RWPE2 (cell line): ENCODE data around the gene SMTNL2.
A peak's percentile ranks its signal among the peaks of the same experiment; 100 is the strongest.

Source experiments
- ATAC-seq: fragments of 200-7000 bp; cut with Tn5 transposase; 3 replicates; pipeline ENCODE4 v1.9.1; 2021; ENCODE audit warnings: low read depth
- DNase-seq: peaks from one replicate; pipeline ENCODE4 v3.0.0-alpha.2; 2020; ENCODE audit warnings: low spot score
- H3K27ac ChIP-seq: fragments of 450-650 bp; 2 replicates; pipeline ENCODE4 v1.5.1; 2017; ENCODE audit warnings: mild to moderate bottlenecking; ENCODE audit not compliant: poor library complexity, severe bottlenecking
- H3K27me3 ChIP-seq: fragments of 250-450 bp; sonication (Bioruptor Pico); 2 replicates; pipeline ENCODE4 v1.5.1; 2021; ENCODE audit warnings: mild to moderate bottlenecking, moderate library complexity; ENCODE audit not compliant: insufficient read depth, poor library complexity, severe bottlenecking
- H3K36me3 ChIP-seq: fragments of 250-450 bp; sonication (Bioruptor Pico); 2 replicates; pipeline ENCODE4 v1.5.1; 2020; ENCODE audit warnings: low read depth, mild to moderate bottlenecking, moderate library complexity
- H3K4me1 ChIP-seq: fragments of 250-450 bp; sonication (Bioruptor Pico); 2 replicates; pipeline ENCODE4 v1.5.1; 2021; ENCODE audit warnings: mild to moderate bottlenecking, moderate library complexity; ENCODE audit not compliant: insufficient read depth, poor library complexity, severe bottlenecking
- H3K4me3 ChIP-seq: fragments of 250-450 bp; sonication (Bioruptor Pico); 2 replicates; pipeline ENCODE4 v1.5.1; 2021; ENCODE audit warnings: mild to moderate bottlenecking, moderate library complexity; ENCODE audit not compliant: severe bottlenecking
- H3K9me3 ChIP-seq: fragments of 250-450 bp; sonication (Bioruptor Pico); 2 replicates; pipeline ENCODE4 v1.5.1; 2021; ENCODE audit warnings: mild to moderate bottlenecking, moderate library complexity; ENCODE audit not compliant: severe bottlenecking
- TF ChIP-seq, protein P1 (sequence below): fragments of 450-650 bp; IDR thresholded peaks from one replicate; pipeline ENCODE4 v1.5.1; 2017; ENCODE audit warnings: mild to moderate bottlenecking, moderate library complexity; ENCODE audit not compliant: poor library complexity, severe bottlenecking

SMTNL2 gene

DNA sequence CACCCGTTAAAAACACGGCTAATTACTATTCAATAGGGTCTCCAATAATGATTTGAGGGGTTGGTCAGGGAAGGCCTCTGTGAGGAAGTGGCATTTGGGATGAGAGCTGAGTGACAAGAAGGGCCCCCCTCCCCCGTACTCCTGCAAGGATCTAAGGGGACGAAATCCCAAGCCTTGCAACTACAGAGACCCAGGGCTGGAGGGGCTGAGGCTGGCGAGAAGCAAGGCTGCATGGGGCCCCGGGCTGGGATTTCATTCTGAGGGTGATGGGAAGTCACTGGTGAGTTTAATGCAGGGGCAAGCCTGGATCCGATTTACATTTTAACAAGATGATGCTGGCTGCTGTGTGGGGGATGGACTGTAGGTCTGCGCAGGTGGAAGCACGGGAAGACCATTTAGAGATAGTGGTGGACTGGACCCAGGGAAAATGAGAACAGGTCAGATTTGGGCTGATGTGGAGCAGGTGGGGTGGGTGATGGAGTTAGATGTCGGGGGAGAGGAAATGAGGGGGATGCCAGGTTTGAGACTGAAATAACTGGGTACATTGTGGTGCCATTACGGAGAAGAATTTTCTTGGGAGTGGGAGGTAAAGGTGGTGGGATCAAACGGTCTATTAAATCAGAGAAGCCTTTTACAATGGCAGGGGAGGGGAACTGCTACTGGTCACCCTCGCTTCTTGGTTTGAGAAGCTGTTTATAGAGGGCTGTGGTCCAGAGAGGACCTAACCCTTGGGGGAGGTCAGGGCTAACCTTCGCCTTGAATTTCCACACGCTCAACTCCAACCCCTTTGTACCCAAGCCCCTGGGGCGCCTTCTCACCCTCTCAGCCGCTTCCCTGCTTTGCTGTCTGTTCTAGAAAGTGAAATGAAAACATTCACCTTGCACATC is 28.2 kb upstream of the SMTNL2 start:
- H3K27me3 ChIP-seq: no peaks in the 10 kb centered on the region
- DNase-seq (peak; percentile 47), ATAC-seq (no peak)
- TF ChIP-seq, protein P1, sequence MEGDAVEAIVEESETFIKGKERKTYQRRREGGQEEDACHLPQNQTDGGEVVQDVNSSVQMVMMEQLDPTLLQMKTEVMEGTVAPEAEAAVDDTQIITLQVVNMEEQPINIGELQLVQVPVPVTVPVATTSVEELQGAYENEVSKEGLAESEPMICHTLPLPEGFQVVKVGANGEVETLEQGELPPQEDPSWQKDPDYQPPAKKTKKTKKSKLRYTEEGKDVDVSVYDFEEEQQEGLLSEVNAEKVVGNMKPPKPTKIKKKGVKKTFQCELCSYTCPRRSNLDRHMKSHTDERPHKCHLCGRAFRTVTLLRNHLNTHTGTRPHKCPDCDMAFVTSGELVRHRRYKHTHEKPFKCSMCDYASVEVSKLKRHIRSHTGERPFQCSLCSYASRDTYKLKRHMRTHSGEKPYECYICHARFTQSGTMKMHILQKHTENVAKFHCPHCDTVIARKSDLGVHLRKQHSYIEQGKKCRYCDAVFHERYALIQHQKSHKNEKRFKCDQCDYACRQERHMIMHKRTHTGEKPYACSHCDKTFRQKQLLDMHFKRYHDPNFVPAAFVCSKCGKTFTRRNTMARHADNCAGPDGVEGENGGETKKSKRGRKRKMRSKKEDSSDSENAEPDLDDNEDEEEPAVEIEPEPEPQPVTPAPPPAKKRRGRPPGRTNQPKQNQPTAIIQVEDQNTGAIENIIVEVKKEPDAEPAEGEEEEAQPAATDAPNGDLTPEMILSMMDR: no peak
- H3K27ac ChIP-seq: peak overlapping the region; percentile 26
- H3K4me3 ChIP-seq: peak overlapping the region; percentile 68
- no peaks in the 10 kb centered on the region for H3K9me3 ChIP-seq
- H3K4me1 ChIP-seq: peaks cover 5% of the 10 kb centered on the region
- peaks cover 32% of the 10 kb centered on the region for H3K36me3 ChIP-seq

DNA sequence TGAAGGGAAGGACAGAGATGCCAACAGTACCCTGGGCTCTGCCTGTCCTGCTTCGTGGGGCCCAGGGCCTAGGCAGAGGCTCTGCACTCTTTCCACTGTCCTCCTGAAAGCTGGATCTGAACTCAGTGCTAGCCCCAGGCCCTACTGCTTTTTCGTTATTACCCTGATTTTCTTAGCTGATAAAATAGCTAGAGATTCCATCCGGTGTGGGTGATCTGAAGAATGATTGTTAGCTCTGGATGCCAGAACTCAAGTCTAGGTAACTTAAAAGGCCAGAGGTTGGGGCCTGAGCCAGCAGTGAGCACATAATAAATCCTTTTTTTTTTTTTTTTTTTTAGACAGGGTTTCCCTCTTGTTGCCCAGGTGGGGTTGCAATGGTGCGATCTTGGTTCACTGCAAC is 27.3 kb upstream of the SMTNL2 start:
- Histone ChIP-seq H3K4me1 (peaks cover 5% of the 10 kb centered on the region), H3K36me3 (peaks cover 23% of the 10 kb centered on the region), H3K4me3 (no peak overlapping the region), H3K9me3 (no peaks in the 10 kb centered on the region), H3K27me3 (no peaks in the 10 kb centered on the region), H3K27ac (no peak overlapping the region)
- DNase-seq: no peak
- TF ChIP-seq, protein P1: no peak
- no peak for ATAC-seq

DNA sequence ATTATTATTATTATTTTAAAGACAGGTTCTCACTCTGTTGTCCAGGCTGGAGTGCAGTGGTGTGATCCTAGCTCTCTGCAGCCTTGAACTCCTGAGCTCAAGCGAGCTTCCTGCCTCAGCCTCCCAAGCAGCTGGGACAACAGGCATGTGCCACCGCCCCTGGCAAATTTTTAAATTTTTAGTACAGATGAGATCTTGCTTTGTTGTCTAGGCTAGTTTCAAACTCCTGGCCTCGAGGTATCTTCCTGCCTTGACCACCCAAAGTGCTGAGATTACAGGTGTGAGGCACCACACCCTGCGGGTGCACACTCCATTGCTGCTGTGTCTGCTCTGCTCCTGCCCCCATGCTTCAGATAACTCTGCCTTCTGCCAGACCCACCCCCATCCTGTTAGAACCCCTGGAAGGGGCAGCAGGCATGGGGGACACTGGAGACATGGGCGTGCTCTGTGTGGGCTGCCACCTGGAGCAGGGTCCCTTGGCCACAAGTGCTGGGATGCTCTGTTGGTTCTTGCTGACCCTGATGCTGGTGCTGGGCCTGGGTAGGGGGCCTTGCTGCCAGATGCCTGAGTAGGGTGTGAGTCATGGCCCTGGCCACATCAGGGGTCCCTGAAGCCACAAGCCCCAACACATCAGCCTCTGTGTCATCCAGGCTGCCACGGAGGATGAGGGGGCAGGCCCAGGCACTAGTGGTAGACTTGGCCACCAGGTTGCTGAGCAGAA is 26.5 kb upstream of the SMTNL2 start:
- H3K27me3 ChIP-seq: no peaks in the 10 kb centered on the region
- TF ChIP-seq, protein P1: no peak
- H3K4me1 ChIP-seq: peaks cover 10% of the 10 kb centered on the region
- H3K27ac ChIP-seq: no peak overlapping the region
- DNase-seq (no peak), ATAC-seq (no peak)
- peaks cover 15% of the 10 kb centered on the region for H3K36me3 ChIP-seq
- no peaks in the 10 kb centered on the region for H3K9me3 ChIP-seq
- H3K4me3 ChIP-seq: no peak overlapping the region

DNA sequence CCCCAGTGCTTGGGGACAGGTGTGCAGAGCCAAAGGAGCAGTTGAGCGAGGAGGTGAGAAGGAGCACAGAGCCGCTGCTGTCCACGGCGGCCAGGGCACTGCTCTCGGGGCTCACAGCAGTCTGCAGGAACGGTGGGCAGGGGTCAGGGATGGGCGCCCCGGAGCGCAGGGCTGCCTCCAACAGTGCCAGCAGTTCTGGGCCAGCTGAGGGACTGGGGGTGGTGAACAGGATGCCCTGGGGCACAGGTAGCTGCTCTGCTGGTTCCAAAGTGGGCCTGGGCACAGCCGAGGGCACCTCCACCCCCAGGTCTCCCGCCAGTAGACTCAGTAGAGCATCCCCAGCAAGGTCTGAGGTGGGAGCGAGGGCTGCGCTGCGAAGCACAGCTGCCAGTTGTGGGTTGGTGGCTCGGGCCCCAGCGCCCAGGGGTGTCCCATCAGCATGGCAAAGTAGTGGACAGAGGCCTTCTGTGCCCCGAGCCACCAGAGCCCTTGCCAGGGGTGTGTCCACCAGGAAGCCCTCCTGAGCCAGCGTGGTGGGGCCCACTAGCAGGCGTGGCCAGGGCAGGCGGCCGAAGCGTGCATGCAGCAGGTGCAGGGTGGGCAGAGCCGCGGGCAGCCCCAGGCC is 25.9 kb upstream of the SMTNL2 start:
- TF ChIP-seq, protein P1: no peak
- no peak for ATAC-seq
- no peaks in the 10 kb centered on the region for H3K9me3 ChIP-seq
- peaks cover 8% of the 10 kb centered on the region for H3K36me3 ChIP-seq
- H3K27me3 ChIP-seq: no peaks in the 10 kb centered on the region
- H3K4me3 ChIP-seq: no peak overlapping the region
- peaks cover 10% of the 10 kb centered on the region for H3K4me1 ChIP-seq
- DNase-seq: peak; percentile 51
- H3K27ac ChIP-seq: no peak overlapping the region
